Endothelial cell of umbilical vein (primary cell): ENCODE results near the gene HOXC13. TPM values are rescaled to one million over a fixed set of nuclear protein-coding genes. Genes with fewer than 3 reads are reported as not detected.

Experiments
- BruUV-seq: library from RNA; stranded (reverse); fragments of 400-500 nt; replicated peaks from 2 replicates; lab custom pipeline; 2021; lab: Mats Ljungman, UMichigan
- CTCF ChIA-PET: fragments of 300-600, 350-600 bp; sonication (Branson Sonifier 250); formaldehyde crosslinking; loops from one replicate; lab custom pipeline; 2021; ENCODE audit warnings: antibody characterized with exemption, inconsistent platforms; lab: Charles Lee
- POLR2A ChIA-PET: fragments of 300-600, 350-600 bp; sonication (Branson Sonifier 250); formaldehyde crosslinking; loops from one replicate; lab custom pipeline; 2021; ENCODE audit warnings: antibody characterized with exemption, inconsistent platforms; lab: Charles Lee
- DNase-seq: peaks from one replicate; pipeline ENCODE4 v3.0.0-alpha.2; 2011; ENCODE audit warnings: low read depth, low spot score
- FAIRE-seq: peaks from 2 replicates; lab custom pipeline; 2011; peaks lifted over from hg19 to GRCh38; lab: Jason Lieb, UNC
- H2AFZ ChIP-seq: 2 replicates; pipeline ENCODE4 v1.6.0; 2012; ENCODE audit warnings: low read depth, low read length, control low read depth, inconsistent platforms
- H3K27ac ChIP-seq: 2 replicates; pipeline ENCODE4 v1.5.1; 2011; ENCODE audit warnings: low read depth, mild to moderate bottlenecking, control low read depth, low read length, moderate library complexity; ENCODE audit not compliant: insufficient read depth
- H3K27me3 ChIP-seq, 2 experiments: 2 replicates each; pipeline versions ENCODE4 v1.6.0 to v1.6.1; 2011; ENCODE audit warnings: low read length in 2 of 2, mixed read lengths in 1 of 2; ENCODE audit not compliant: control insufficient read depth in 2 of 2, insufficient read depth in 2 of 2
- H3K36me3 ChIP-seq, 2 experiments: 2 replicates in 1 of 2; 3 replicates in 1 of 2; pipeline ENCODE4 v1.5.1; 2011; ENCODE audit warnings: low read length in 2 of 2, mild to moderate bottlenecking in 1 of 2, moderate library complexity in 1 of 2; ENCODE audit not compliant: control insufficient read depth in 2 of 2, insufficient read depth in 2 of 2; ENCODE audit errors: extremely low read depth in 1 of 2
- H3K4me1 ChIP-seq: 3 replicates; pipeline ENCODE4 v1.5.1; 2011; ENCODE audit warnings: mild to moderate bottlenecking, low read length; ENCODE audit not compliant: control insufficient read depth, insufficient read depth; ENCODE audit errors: extremely low read depth
- H3K4me2 ChIP-seq: 2 replicates; pipeline ENCODE4 v1.6.1; 2011; ENCODE audit warnings: low read length, control low read depth, mixed read lengths; ENCODE audit not compliant: insufficient read depth
- H3K4me3 ChIP-seq, 3 experiments: fragments of 200-600 bp in 1 of 3; sonication (generic), shearing (Covaris generic) in 1 of 3; replicated peaks in 1 of 3; 2 replicates each; pipeline ENCODE4 v1.5.1; 2011 to 2016; ENCODE audit warnings: control low read depth in 3 of 3, low read length in 3 of 3, mild to moderate bottlenecking in 2 of 3, inconsistent platforms in 1 of 3, low read depth in 1 of 3, moderate library complexity in 1 of 3; ENCODE audit not compliant: insufficient read depth in 1 of 3
- H3K79me2 ChIP-seq: 2 replicates; pipeline ENCODE4 v1.6.0; 2012; ENCODE audit warnings: low read length, inconsistent platforms; ENCODE audit not compliant: control insufficient read depth, insufficient read depth
- H3K9ac ChIP-seq: replicated peaks from 2 replicates; pipeline ENCODE3; 2011; ENCODE audit warnings: low read length, control low read depth; ENCODE audit not compliant: insufficient read depth; ENCODE audit errors: extremely low read depth
- H3K9me1 ChIP-seq: replicated peaks from 3 replicates; pipeline ENCODE4 v1.6.0; 2011; ENCODE audit warnings: mild to moderate bottlenecking, low read length; ENCODE audit not compliant: control insufficient read depth, insufficient read depth; ENCODE audit errors: extremely low read depth
- H3K9me3 ChIP-seq: replicated peaks from 2 replicates; pipeline ENCODE4 v1.5.1; 2012; ENCODE audit warnings: low read length, inconsistent platforms; ENCODE audit not compliant: control insufficient read depth, insufficient read depth
- H4K20me1 ChIP-seq: replicated peaks from 2 replicates; pipeline ENCODE3; 2011; ENCODE audit warnings: mild to moderate bottlenecking, low read length; ENCODE audit not compliant: control insufficient read depth, insufficient read depth; ENCODE audit errors: extremely low read depth
- EZH2 ChIP-seq: IDR thresholded peaks from 2 replicates; pipeline ENCODE4 v1.6.1; 2012; ENCODE audit warnings: borderline replicate concordance, low read depth, mild to moderate bottlenecking, moderate library complexity, low read length, inconsistent platforms; ENCODE audit not compliant: severe bottlenecking
- FOS ChIP-seq: IDR thresholded peaks from 2 replicates; pipeline ENCODE4 v1.6.1; 2011; ENCODE audit warnings: mild to moderate bottlenecking, low read length, moderate library complexity, borderline replicate concordance; ENCODE audit not compliant: insufficient read depth
- MAX ChIP-seq: IDR thresholded peaks from 2 replicates; pipeline ENCODE4 v1.6.1; 2011; ENCODE audit not compliant: insufficient read depth, insufficient read length
- MYC ChIP-seq: IDR thresholded peaks from one replicate; pipeline ENCODE4 v1.6.1; 2011; ENCODE audit warnings: mild to moderate bottlenecking, low read depth, low read length
- dilution Hi-C: fragments of 300-500 bp; cut with MboI; formaldehyde crosslinking; loops from one replicate; pipeline ENCODE4 v1.15.0; 2019; ENCODE audit warnings: low sequenced_read_pairs; ENCODE audit not compliant: extremely low pct_ligation_motif_present
- intact Hi-C: fragments of 100-400 bp; cut with micrococcal nuclease; formaldehyde crosslinking; loops from one replicate; pipeline ENCODE4 v1.10.0; 2022
- polyA plus RNA-seq, 4 experiments: library from polyadenylated mRNA; depleted of rRNA in 3 of 4; stranded (reverse) in 3 of 4; unstranded in 1 of 4; fragments of >200 nt; gene quantifications; 2 replicates each; pipeline versions ENCODE4 v1.2.1 to v1.2.3, GENCODE V29; 2011 to 2012; ENCODE audit warnings: missing spikeins in 1 of 4
- total RNA-seq: library from RNA; stranded (reverse); gene quantifications from 2 replicates; pipeline ENCODE4 v1.2.3, GENCODE V29; 2021

Gene HOXC13
- total and polyA plus RNA-seq, 2 donors (not counting 3 experiments of a cell fraction or from before 2014, with no cell fraction given) = not detected

- FAIRE-seq (no peak), DNase-seq (no peak)
- ChIA-PET CTCF (no interaction called here), POLR2A (no interaction called here)
- no peak within 1 kb of the TSS for H3K27ac ChIP-seq
- no peaks in the 10 kb centered on the region for H3K9me3 ChIP-seq
- TF ChIP-seq MAX (no peak), FOS (no peak), MYC (no peak)
- no peaks in the 10 kb centered on the region for H3K79me2 ChIP-seq
- peaks cover 91 to 98% of the 10 kb centered on the region in 2 experiments for H3K27me3 ChIP-seq
- intact Hi-C loops = no loop called here
- H3K36me3 ChIP-seq = no peaks in the 10 kb centered on the region
- H3K4me2 ChIP-seq = no peak within 1 kb of the TSS
- H3K9ac ChIP-seq = no peak within 1 kb of the TSS
- no peaks in the 10 kb centered on the region for H3K9me1 ChIP-seq
- H4K20me1 ChIP-seq = no peaks in the 10 kb centered on the region
- dilution Hi-C loops = no loop called here
- H3K4me1 ChIP-seq = no peaks in the 10 kb centered on the region
- BruUV-seq = no TSS peak
- H2AFZ ChIP-seq = no peak within 1 kb of the TSS
- H3K4me3 ChIP-seq = no peak within 1 kb of the TSS
Measured at GRCh38 chr12:53954694-53955035, 16.0 kb downstream of the HOXC13 start, which contains the start of gene HOXC12. HOXC12 (plus strand) TSS chr12:53954903; CDS start chr12:53954930, 27 bp downstream.

- Histone ChIP-seq H3K27me3 (peaks cover 91 to 98% of the 10 kb centered on the region in 2 experiments), H2AFZ (no peak overlapping the region)
Measured at GRCh38 chr12:53955036-53955775, 16.6 kb downstream of the HOXC13 start.

More at GRCh38 chr12:53955036-53955775, 16.6 kb downstream of the HOXC13 start:
- BruUV-seq = no TSS peak
- Histone ChIP-seq H3K9ac (no peak overlapping the region), H3K4me2 (no peak overlapping the region), H4K20me1 (no peaks in the 10 kb centered on the region), H3K4me3 (no peak overlapping the region), H3K27ac (no peak overlapping the region), H3K9me1 (no peaks in the 10 kb centered on the region), H3K9me3 (no peaks in the 10 kb centered on the region), H3K36me3 (no peaks in the 10 kb centered on the region), H3K4me1 (no peaks in the 10 kb centered on the region), H3K79me2 (no peaks in the 10 kb centered on the region)
- dilution Hi-C loops = no loop called here
- CTCF ChIA-PET = no interaction called here
- no peak for FAIRE-seq
- TF ChIP-seq FOS (no peak), EZH2 (peak; percentile 91)
- DNase-seq = no peak
- POLR2A ChIA-PET = no interaction called here
- intact Hi-C loops = no loop called here
